Measurements from ENCODE around the gene SLC25A48. TPM values are rescaled to one million over a fixed set of nuclear protein-coding genes. Genes with fewer than 3 reads are reported as not detected.
A peak's percentile ranks its signal among the peaks of the same experiment; 100 is the strongest.

The SLC25A48 gene
- total RNA-seq, 1 donor: not detected

GRCh38 chr5:135823881-135824280, 10.6 kb upstream of the SLC25A48 start:
- no peaks in the 10 kb centered on the region for H3K27me3 ChIP-seq (ENCODE audit: insufficient read depth, low read length)
- H3K27ac ChIP-seq (ENCODE audit: low read depth, low read length): no peak overlapping the region
- H3K9me3 ChIP-seq (ENCODE audit: low read depth, low read length): no peaks in the 10 kb centered on the region
- no peaks in the 10 kb centered on the region for H3K79me2 ChIP-seq (ENCODE audit: insufficient read depth, low read length)
- H3K4me3 ChIP-seq (ENCODE audit: insufficient read depth, low read length): no peak overlapping the region
- no peaks in the 10 kb centered on the region for H3K36me3 ChIP-seq (ENCODE audit: insufficient read depth, low read length)
- H2AFZ ChIP-seq (ENCODE audit: low read length): no peak overlapping the region
- H3K4me2 ChIP-seq (ENCODE audit: insufficient read depth, low read length): no peak overlapping the region
- TF ChIP-seq, protein P1, sequence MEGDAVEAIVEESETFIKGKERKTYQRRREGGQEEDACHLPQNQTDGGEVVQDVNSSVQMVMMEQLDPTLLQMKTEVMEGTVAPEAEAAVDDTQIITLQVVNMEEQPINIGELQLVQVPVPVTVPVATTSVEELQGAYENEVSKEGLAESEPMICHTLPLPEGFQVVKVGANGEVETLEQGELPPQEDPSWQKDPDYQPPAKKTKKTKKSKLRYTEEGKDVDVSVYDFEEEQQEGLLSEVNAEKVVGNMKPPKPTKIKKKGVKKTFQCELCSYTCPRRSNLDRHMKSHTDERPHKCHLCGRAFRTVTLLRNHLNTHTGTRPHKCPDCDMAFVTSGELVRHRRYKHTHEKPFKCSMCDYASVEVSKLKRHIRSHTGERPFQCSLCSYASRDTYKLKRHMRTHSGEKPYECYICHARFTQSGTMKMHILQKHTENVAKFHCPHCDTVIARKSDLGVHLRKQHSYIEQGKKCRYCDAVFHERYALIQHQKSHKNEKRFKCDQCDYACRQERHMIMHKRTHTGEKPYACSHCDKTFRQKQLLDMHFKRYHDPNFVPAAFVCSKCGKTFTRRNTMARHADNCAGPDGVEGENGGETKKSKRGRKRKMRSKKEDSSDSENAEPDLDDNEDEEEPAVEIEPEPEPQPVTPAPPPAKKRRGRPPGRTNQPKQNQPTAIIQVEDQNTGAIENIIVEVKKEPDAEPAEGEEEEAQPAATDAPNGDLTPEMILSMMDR (IDR thresholded peaks at IDR 0.05; ENCODE audit: extremely low read depth, low read depth, low read length): no peak
- H4K20me1 ChIP-seq (ENCODE audit: insufficient read depth, low read length): no peaks in the 10 kb centered on the region
- no peaks in the 10 kb centered on the region for H3K4me1 ChIP-seq (ENCODE audit: insufficient read depth, low read length)
- DNase-seq (ENCODE audit: insufficient read length, low spot score, missing footprints): peak; percentile 3

GRCh38 chr5:135824541-135825041, 9.9 kb upstream of the SLC25A48 start:
- H2AFZ ChIP-seq (ENCODE audit: low read length): no peak overlapping the region
- no peaks in the 10 kb centered on the region for H3K36me3 ChIP-seq (ENCODE audit: insufficient read depth, low read length)
- TF ChIP-seq, protein P1 (IDR thresholded peaks at IDR 0.05; ENCODE audit: extremely low read depth, low read depth, low read length): no peak
- H3K4me3 ChIP-seq (ENCODE audit: insufficient read depth, low read length): no peak overlapping the region
- no peaks in the 10 kb centered on the region for H4K20me1 ChIP-seq (ENCODE audit: insufficient read depth, low read length)
- no peaks in the 10 kb centered on the region for H3K4me1 ChIP-seq (ENCODE audit: insufficient read depth, low read length)
- no peaks in the 10 kb centered on the region for H3K79me2 ChIP-seq (ENCODE audit: insufficient read depth, low read length)
- H3K4me2 ChIP-seq (ENCODE audit: insufficient read depth, low read length): no peak overlapping the region
- DNase-seq (ENCODE audit: insufficient read length, low spot score, missing footprints): peak; percentile 55
- no peaks in the 10 kb centered on the region for H3K27me3 ChIP-seq (ENCODE audit: insufficient read depth, low read length)
- H3K27ac ChIP-seq (ENCODE audit: low read depth, low read length): no peak overlapping the region
- no peaks in the 10 kb centered on the region for H3K9me3 ChIP-seq (ENCODE audit: low read depth, low read length)

- Histone ChIP-seq H2AFZ (ENCODE audit: low read length) (no peak overlapping the region), H3K36me3 (ENCODE audit: insufficient read depth, low read length) (no peaks in the 10 kb centered on the region), H3K79me2 (ENCODE audit: insufficient read depth, low read length) (no peaks in the 10 kb centered on the region), H4K20me1 (ENCODE audit: insufficient read depth, low read length) (no peaks in the 10 kb centered on the region), H3K4me1 (ENCODE audit: insufficient read depth, low read length) (no peaks in the 10 kb centered on the region), H3K27ac (ENCODE audit: low read depth, low read length) (no peak overlapping the region), H3K9me3 (ENCODE audit: low read depth, low read length) (no peaks in the 10 kb centered on the region), H3K4me3 (ENCODE audit: insufficient read depth, low read length) (no peak overlapping the region), H3K4me2 (ENCODE audit: insufficient read depth, low read length) (no peak overlapping the region), H3K27me3 (ENCODE audit: insufficient read depth, low read length) (peaks cover 2% of the 10 kb centered on the region)
- DNase-seq (ENCODE audit: insufficient read length, low spot score, missing footprints): peak; percentile 48
- TF ChIP-seq, protein P1 (IDR thresholded peaks at IDR 0.05; ENCODE audit: extremely low read depth, low read depth, low read length): no peak
Measured at GRCh38 chr5:135825373-135826220, 8.9 kb upstream of the SLC25A48 start.

DNA sequence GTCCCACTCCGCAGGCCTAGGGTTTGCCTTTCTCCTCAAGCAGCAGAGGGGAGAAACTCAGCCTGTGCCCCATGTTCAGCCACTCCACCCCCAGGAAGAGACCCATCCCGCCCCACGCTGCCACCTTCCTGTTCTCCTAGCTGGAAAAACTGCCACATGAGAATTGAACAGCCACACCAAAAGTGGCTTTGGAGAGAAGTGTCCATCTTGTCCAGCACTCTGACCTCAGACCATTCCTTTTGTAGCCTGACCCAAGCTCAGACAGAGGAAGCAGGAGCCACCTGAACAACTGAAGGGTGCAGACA, 8.3 kb upstream of the SLC25A48 start:
- TF ChIP-seq, protein P1 (IDR thresholded peaks at IDR 0.05; ENCODE audit: extremely low read depth, low read depth, low read length): no peak
- no peak overlapping the region for H2AFZ ChIP-seq (ENCODE audit: low read length)
- H3K4me3 ChIP-seq (ENCODE audit: insufficient read depth, low read length): no peak overlapping the region
- no peak overlapping the region for H3K4me2 ChIP-seq (ENCODE audit: insufficient read depth, low read length)
- H3K27ac ChIP-seq (ENCODE audit: low read depth, low read length): no peak overlapping the region
- no peaks in the 10 kb centered on the region for H3K9me3 ChIP-seq (ENCODE audit: low read depth, low read length)
- peaks cover 3% of the 10 kb centered on the region for H3K27me3 ChIP-seq (ENCODE audit: insufficient read depth, low read length)
- DNase-seq (ENCODE audit: insufficient read length, low spot score, missing footprints): peak; percentile 44
- no peaks in the 10 kb centered on the region for H3K36me3 ChIP-seq (ENCODE audit: insufficient read depth, low read length)
- no peaks in the 10 kb centered on the region for H4K20me1 ChIP-seq (ENCODE audit: insufficient read depth, low read length)
- no peaks in the 10 kb centered on the region for H3K79me2 ChIP-seq (ENCODE audit: insufficient read depth, low read length)
- H3K4me1 ChIP-seq (ENCODE audit: insufficient read depth, low read length): no peaks in the 10 kb centered on the region
